C4-2B (cell line): ENCODE results near the gene TNFRSF1B.

Experiments used
- CTCF ChIP-seq: fragments of 450-650 bp; conservative IDR thresholded peaks from 2 replicates; pipeline ENCODE4 v1.5.1; 2017; ENCODE audit warnings: mild to moderate bottlenecking
- ZFX ChIP-seq: fragments of 450-650 bp; IDR thresholded peaks from 2 replicates; pipeline ENCODE4 v1.6.1; 2017

- TF ChIP-seq CTCF (no peak), ZFX (no peak)
Measured at GRCh38 chr1:12249748-12250147, 83.0 kb downstream of the TNFRSF1B start.
